ENCODE results near the gene KSR1. TPM values are rescaled to one million over a fixed set of nuclear protein-coding genes. Genes with fewer than 3 reads are reported as not detected.

KSR1 gene
- total and polyA plus RNA-seq, 9 of the 15 experiments (the other 6 are each of a cell fraction or from before 2014, with no cell fraction given), result 1.4 to 51.7 (median 18.4) TPM

- TF ChIP-seq TEAD2 (tag; IDR thresholded peaks at IDR 0.05) (no peak), CBFB (CRISPR knock-in tag; IDR thresholded peaks at IDR 0.05) (0 out of 2 replicates have a peak, but pooled peaks have one; percentile 15), POLR3G (IDR thresholded peaks at IDR 0.05; ENCODE audit: extremely low read depth, insufficient read length, insufficient replicate concordance) (no peak), IRF9 (tag; IDR thresholded peaks at IDR 0.05) (no peak), RBM22 (IDR thresholded peaks at IDR 0.05; ENCODE audit: low read depth, low read length, poor library complexity, severe bottlenecking) (no peak), PATZ1 (CRISPR knock-in tag; IDR thresholded peaks at IDR 0.05; ENCODE audit: borderline replicate concordance) (no peak), ZNF583 (CRISPR knock-in tag; IDR thresholded peaks at IDR 0.05) (no peak), ZNF146 (CRISPR knock-in tag; IDR thresholded peaks at IDR 0.05; ENCODE audit: unreplicated experiment) (no peak)
Observed at GRCh38 chr17:27462149-27462548, 5.9 kb downstream of the KSR1 start (continued).

GRCh38 chr17:27462714-27463113 is 6.5 kb downstream of the KSR1 start:
- Histone ChIP-seq H3K4me1 (replicated peaks in 1 of 2; ENCODE audit: control insufficient read depth in 2 of 2, insufficient read depth in 2 of 2, low read length in 2 of 2) (peaks cover 56 to 83% of the 10 kb centered on the region in 2 experiments), H3K9me1 (ENCODE audit: control insufficient read depth, insufficient read depth, low read length) (no peaks in the 10 kb centered on the region), H3K4me2 (ENCODE audit: insufficient read depth, low read length) (no peak overlapping the region; the same call in 1 of the 2 replicates), H4K20me1 (replicated peaks; ENCODE audit: control insufficient read depth, insufficient read depth, low read length) (peaks cover 8% of the 10 kb centered on the region; the same call in 1 of the 2 replicates), H3K36me3 (ENCODE audit: control insufficient read depth, insufficient read depth, low read length) (peaks cover 11% of the 10 kb centered on the region; the same call in 1 of the 3 replicates), H3K79me2 (ENCODE audit: control insufficient read depth, insufficient read depth, low read length) (peaks cover 97% of the 10 kb centered on the region), H3K27ac (ENCODE audit: extremely low read depth, low read depth, low read length) (no peak overlapping the region; the same call in 2 of the 3 replicates), H3K9ac (ENCODE audit: insufficient read depth in 1 of 2, low read depth in 2 of 2, low read length in 2 of 2) (no peak overlapping the region), H3K9me3 (replicated peaks; ENCODE audit: control insufficient read depth, insufficient read depth, low read depth, low read length) (no peaks in the 10 kb centered on the region), H3K4me3 (no peak overlapping the region), H2AFZ (ENCODE audit: low read depth, low read length) (no peak overlapping the region), H3K27me3 (ENCODE audit: control insufficient read depth in 2 of 2, insufficient read depth in 2 of 2, low read length in 2 of 2) (no peaks in the 10 kb centered on the region)
- in situ Hi-C loops (cut with MboI), result no loop called here
- intact Hi-C loops (cut with micrococcal nuclease), result loop anchor here (5.0 kb wide), 1 partner anchor 165 kb away; no protein-coding TSS in a partner anchor
- ChIA-PET CTCF (ENCODE audit: low intra/inter-chr PET ratio) (no interaction called here), POLR2A (interaction anchor here (1.4 to 5.4 kb wide), 3 partner anchors 10 to 84 kb away, joined by 6 to 40 read pairs (median 7); no protein-coding TSS in a partner anchor)
- no peak for DNase-seq (ENCODE audit: extremely low read depth in 1 of 4, low spot score in 3 of 4)
- WGBS (ENCODE audit: insufficient coverage, low coverage, missing lambda C conversion rate), result 57% methylated on average over 3 of the region's 3 CpGs
- no peak for ATAC-seq
- TF ChIP-seq KDM1A (IDR thresholded peaks at IDR 0.05) (peak in 1 of 2 experiments; percentile 65; a peak in 1 of 4 replicates), ZNF316 (IDR thresholded peaks at IDR 0.05) (peak; percentile 51; the same call in 1 of the 2 replicates), ZNF592 (IDR thresholded peaks at IDR 0.05) (0 out of 2 replicates have a peak, but pooled peaks have one; percentile 6), C11orf30 (IDR thresholded peaks at IDR 0.05; ENCODE audit: low read depth) (peak; percentile 46; the same call in 1 of the 2 replicates), PHF21A (IDR thresholded peaks at IDR 0.05; ENCODE audit: borderline replicate concordance, low read depth) (no peak)
- no peak for FAIRE-seq
- BruUV-seq (replicated peaks), result no TSS peak
